Panc1 (cell line): Measurements from ENCODE around the gene PEAK3. TPM values are rescaled to one million over a fixed set of nuclear protein-coding genes. Genes with fewer than 3 reads are reported as not detected.

Source experiments
- ATAC-seq: fragments of 200-7000 bp; cut with Tn5 transposase; 2 replicates; pipeline ENCODE4 v1.9.1; 2020; ENCODE audit warnings: mild to moderate bottlenecking, moderate library complexity
- BruUV-seq: library from RNA; stranded (reverse); fragments of 400-500 nt; replicated peaks from 2 replicates; lab custom pipeline; 2021; lab: Mats Ljungman, UMichigan
- CTCF ChIA-PET: fragments of 300-600 bp; sonication (Branson Sonifier 250); formaldehyde crosslinking; loops from one replicate; lab custom pipeline; 2022; ENCODE audit warnings: antibody characterized with exemption; lab: Charles Lee
- POLR2A ChIA-PET: fragments of 300-600 bp; sonication (Branson Sonifier 250); formaldehyde crosslinking; loops from one replicate; lab custom pipeline; 2022; ENCODE audit warnings: antibody characterized with exemption; lab: Charles Lee
- DNase-seq: peaks from one replicate; pipeline ENCODE4 v3.0.0-alpha.2; 2010; ENCODE audit warnings: low read depth, low spot score
- H3K27ac ChIP-seq: 2 replicates; pipeline ENCODE4 v1.5.1; 2011; ENCODE audit warnings: mild to moderate bottlenecking, low read length, inconsistent platforms
- H3K27me3 ChIP-seq: fragments of 200-500 bp; sonication (Bioruptor generic); 2 replicates; pipeline ENCODE4 v1.6.0; 2014; ENCODE audit warnings: low read length, inconsistent platforms; ENCODE audit not compliant: control insufficient read depth, insufficient read depth
- H3K36me3 ChIP-seq: fragments of 200-500 bp; sonication (Bioruptor generic); 2 replicates; pipeline ENCODE4 v1.5.1; 2014; ENCODE audit warnings: inconsistent platforms, mild to moderate bottlenecking, low read length, moderate library complexity; ENCODE audit not compliant: control insufficient read depth, insufficient read depth
- H3K4me1 ChIP-seq: 2 replicates; pipeline ENCODE4 v1.5.1; 2011; ENCODE audit warnings: inconsistent platforms, mild to moderate bottlenecking, low read length, moderate library complexity; ENCODE audit not compliant: control insufficient read depth, insufficient read depth
- H3K4me3 ChIP-seq, 2 experiments: 2 replicates each; pipeline ENCODE4 v1.5.1; 2011 to 2012; ENCODE audit warnings: low read depth in 2 of 2, low read length in 2 of 2, mild to moderate bottlenecking in 2 of 2, inconsistent platforms in 1 of 2, moderate library complexity in 1 of 2
- H3K9me3 ChIP-seq: fragments of 200-500 bp; sonication (Bioruptor generic); 2 replicates; pipeline ENCODE4 v1.5.1; 2014; ENCODE audit warnings: low read depth, mild to moderate bottlenecking, inconsistent platforms, low read length, moderate library complexity; ENCODE audit not compliant: control insufficient read depth, insufficient read depth
- CTCF ChIP-seq: fragments of 450-650 bp; IDR thresholded peaks from 2 replicates; pipeline ENCODE4 v1.5.1; 2017; ENCODE audit warnings: mild to moderate bottlenecking
- POLR2AphosphoS5 ChIP-seq: IDR thresholded peaks from 2 replicates; pipeline ENCODE4 v1.6.1; 2012; ENCODE audit warnings: mild to moderate bottlenecking, low read depth, low read length, moderate library complexity
- REST ChIP-seq, 2 experiments: IDR thresholded peaks; 2 replicates each; pipeline ENCODE4 v1.6.1; 2011 to 2012; ENCODE audit warnings: low read depth in 2 of 2, control low read depth in 1 of 2, low read length in 1 of 2, mild to moderate bottlenecking in 1 of 2, moderate library complexity in 1 of 2; ENCODE audit not compliant: insufficient read depth in 1 of 2
- SIN3A ChIP-seq: IDR thresholded peaks from 2 replicates; pipeline ENCODE4 v1.6.1; 2012; ENCODE audit warnings: low read depth, mild to moderate bottlenecking, low read length, moderate library complexity, borderline replicate concordance; ENCODE audit not compliant: insufficient read depth
- TCF7L2 ChIP-seq: IDR thresholded peaks from 2 replicates; pipeline ENCODE4 v1.6.1; 2011; ENCODE audit warnings: mild to moderate bottlenecking, low read depth, low read length, inconsistent platforms
- in situ Hi-C: cut with HindIII; loops from 2 replicates; pipeline ENCODE4 v1.10.0; 2016; ENCODE audit warnings: low sequenced_read_pairs, low pct_unique_long_range_greater_than_20kb
- intact Hi-C: fragments of 100-400 bp; cut with micrococcal nuclease; formaldehyde crosslinking; loops from one replicate; pipeline ENCODE4 v1.10.0; 2022; ENCODE audit not compliant: unreplicated experiment
- total RNA-seq: library from RNA; stranded (reverse); gene quantifications from one replicate; pipeline ENCODE4 v1.2.1, GENCODE V29; 2021; ENCODE audit not compliant: unreplicated experiment

The PEAK3 gene
- total RNA-seq, 1 experiment from 2014 or later = not detected

DNA sequence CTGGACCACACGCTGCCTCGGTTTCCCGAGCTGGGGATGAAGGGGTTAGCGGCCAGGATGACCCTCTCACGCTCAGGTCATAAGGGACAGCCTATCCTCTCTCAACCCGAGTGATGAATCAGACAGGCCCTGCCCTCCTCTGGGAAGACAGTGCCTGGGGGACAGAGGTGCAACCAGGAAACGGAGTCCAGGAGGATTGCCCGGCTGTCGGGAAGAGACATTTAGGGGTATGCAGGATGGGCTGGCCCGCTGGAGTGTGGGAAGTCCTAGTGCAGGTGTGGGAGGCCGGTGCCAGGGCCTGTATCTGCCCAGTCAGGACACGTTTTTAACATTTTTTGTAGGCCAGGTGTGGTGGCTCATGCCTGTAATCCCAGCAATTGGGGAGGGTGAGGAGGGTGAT, 38.1 kb upstream of the PEAK3 start:
- Histone ChIP-seq H3K9me3 (no peaks in the 10 kb centered on the region), H3K4me1 (no peaks in the 10 kb centered on the region; the same call in 1 of the 2 replicates), H3K27ac (no peak overlapping the region), H3K4me3 (no peak overlapping the region), H3K27me3 (no peaks in the 10 kb centered on the region), H3K36me3 (no peaks in the 10 kb centered on the region)
- BruUV-seq = no TSS peak
- in situ Hi-C loops = no loop called here
- no peak for ATAC-seq
- no peak for DNase-seq
- intact Hi-C loops = no loop called here
- ChIA-PET POLR2A (no interaction called here), CTCF (no interaction called here)
- TF ChIP-seq CTCF (no peak), TCF7L2 (no peak), REST (IDR thresholded peaks at IDR 0.05; ENCODE audit: insufficient read depth in 1 of 2, low read depth in 2 of 2, low read length in 1 of 2) (no peak), POLR2AphosphoS5 (no peak), SIN3A (no peak)

- Histone ChIP-seq H3K4me1 (no peaks in the 10 kb centered on the region; the same call in 1 of the 2 replicates), H3K27me3 (no peaks in the 10 kb centered on the region), H3K27ac (no peak overlapping the region), H3K4me3 (no peak overlapping the region), H3K9me3 (no peaks in the 10 kb centered on the region), H3K36me3 (no peaks in the 10 kb centered on the region)
- in situ Hi-C loops = no loop called here
- DNase-seq (no peak), ATAC-seq (no peak)
- no peak for TF ChIP-seq SIN3A
- no peak for TF ChIP-seq TCF7L2
- TF ChIP-seq CTCF = no peak
- TF ChIP-seq REST (IDR thresholded peaks at IDR 0.05; ENCODE audit: insufficient read depth in 1 of 2, low read depth in 2 of 2, low read length in 1 of 2) = no peak
- TF ChIP-seq POLR2AphosphoS5 = no peak
- intact Hi-C loops = loop anchor here (5.0 kb wide), 2 partner anchors 82 to 162 kb away; partner anchors contain the start of genes PLEKHJ1 and SF3A2
- ChIA-PET POLR2A (no interaction called here), CTCF (no interaction called here)
- no TSS peak for BruUV-seq
Measured at GRCh38 chr19:2319551-2319950, 37.6 kb upstream of the PEAK3 start.
